HG02885 (cell line): ENCODE data around the gene ZNF69.
A peak's percentile ranks its signal among the peaks of the same experiment; 100 is the strongest.
"Not testable (repeated sequence)": the region's sequence is repeated elsewhere in the genome, so short reads cannot be mapped to it uniquely, and the experiment has no call there.

Experiments
- ATAC-seq: cut with Tn5 transposase; IDR thresholded peaks from one replicate; pipeline ENCODE4 v1.9.1; 2021; ENCODE audit warnings: mild to moderate bottlenecking; ENCODE audit not compliant: unreplicated experiment, poor library complexity

ZNF69 gene

GRCh38 chr19:11887611-11888531 lies at the start of gene ZNF69:
Gene ZNF69 (plus strand): TSS chr19:11887782. CDS start chr19:11887924, 142 bp downstream.
- ATAC-seq: peak; percentile 44

GRCh38 chr19:11843722-11844121 lies 43.9 kb upstream of the ZNF69 start:
- ATAC-seq: no peak

GRCh38 chr19:11847615-11848014 lies 40.0 kb upstream of the ZNF69 start:
- ATAC-seq: not testable (repeated sequence)

GRCh38 chr19:11848200-11848593 lies 39.4 kb upstream of the ZNF69 start:
- no peak for ATAC-seq

- ATAC-seq: no peak
Observed at GRCh38 chr19:11848594-11849469, 38.8 kb upstream of the ZNF69 start, which contains the start of gene ZNF439. Gene ZNF439 (plus strand): TSS chr19:11848726. CDS start chr19:11848868, 142 bp downstream.

- ATAC-seq: not testable (repeated sequence)
Observed at GRCh38 chr19:11850289-11850688, 37.3 kb upstream of the ZNF69 start.

GRCh38 chr19:11853358-11853757 lies 34.2 kb upstream of the ZNF69 start:
- no peak for ATAC-seq

- ATAC-seq: no peak
Observed at GRCh38 chr19:11856596-11857250, 30.9 kb upstream of the ZNF69 start.

GRCh38 chr19:11860721-11861120 lies 26.9 kb upstream of the ZNF69 start:
- no peak for ATAC-seq

GRCh38 chr19:11861301-11861700 lies 26.3 kb upstream of the ZNF69 start:
- no peak for ATAC-seq

- ATAC-seq: not testable (repeated sequence)
Observed at GRCh38 chr19:11867766-11868165, 19.8 kb upstream of the ZNF69 start.

- ATAC-seq: no peak
Observed at GRCh38 chr19:11868188-11868587, 19.4 kb upstream of the ZNF69 start.

GRCh38 chr19:11872624-11873023 lies 15.0 kb upstream of the ZNF69 start:
- no peak for ATAC-seq

- no peak for ATAC-seq
Observed at GRCh38 chr19:11873762-11874161, 13.8 kb upstream of the ZNF69 start.

GRCh38 chr19:11879687-11880266 lies 7.8 kb upstream of the ZNF69 start:
- ATAC-seq: not testable (repeated sequence)

- ATAC-seq: no peak
Observed at GRCh38 chr19:11880598-11880997, 7.0 kb upstream of the ZNF69 start.

GRCh38 chr19:11881151-11881800 lies 6.3 kb upstream of the ZNF69 start:
- no peak for ATAC-seq

GRCh38 chr19:11882606-11883005 lies 5.0 kb upstream of the ZNF69 start:
- ATAC-seq: no peak

- no peak for ATAC-seq
Observed at GRCh38 chr19:11887234-11887610, 360 bp upstream of the ZNF69 start.

GRCh38 chr19:11889901-11890300 lies 2.3 kb downstream of the ZNF69 start:
- ATAC-seq: not testable (repeated sequence)
